ENCODE results near the gene POFUT2.

The POFUT2 gene

DNA sequence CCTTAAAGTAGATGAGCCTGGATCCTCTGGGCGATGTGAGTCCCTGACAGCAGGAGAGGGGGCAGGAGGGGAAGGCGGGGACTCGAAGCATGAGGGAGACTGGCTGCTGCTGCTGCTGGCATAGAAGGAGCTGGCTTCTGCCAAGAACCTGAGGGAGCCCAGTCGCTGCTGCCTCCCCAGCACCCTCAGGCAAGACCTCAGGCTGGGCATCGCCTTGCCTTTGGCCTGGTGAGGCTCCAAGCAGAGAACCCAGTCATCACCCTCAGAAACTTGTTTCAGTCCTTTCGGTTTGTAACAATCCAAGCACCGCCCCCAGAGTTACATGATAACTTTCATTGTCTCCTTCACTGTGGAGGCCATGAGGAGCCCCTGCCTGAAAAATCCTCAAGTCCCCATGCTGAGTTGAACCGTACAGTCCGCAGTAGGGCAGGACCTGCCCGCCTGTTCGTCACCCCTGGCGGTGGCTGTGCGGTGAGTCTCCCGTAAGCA lies 38.8 kb downstream of the POFUT2 start:
- no peak for DNase-seq (ENCODE audit: low read depth, low spot score)

DNA sequence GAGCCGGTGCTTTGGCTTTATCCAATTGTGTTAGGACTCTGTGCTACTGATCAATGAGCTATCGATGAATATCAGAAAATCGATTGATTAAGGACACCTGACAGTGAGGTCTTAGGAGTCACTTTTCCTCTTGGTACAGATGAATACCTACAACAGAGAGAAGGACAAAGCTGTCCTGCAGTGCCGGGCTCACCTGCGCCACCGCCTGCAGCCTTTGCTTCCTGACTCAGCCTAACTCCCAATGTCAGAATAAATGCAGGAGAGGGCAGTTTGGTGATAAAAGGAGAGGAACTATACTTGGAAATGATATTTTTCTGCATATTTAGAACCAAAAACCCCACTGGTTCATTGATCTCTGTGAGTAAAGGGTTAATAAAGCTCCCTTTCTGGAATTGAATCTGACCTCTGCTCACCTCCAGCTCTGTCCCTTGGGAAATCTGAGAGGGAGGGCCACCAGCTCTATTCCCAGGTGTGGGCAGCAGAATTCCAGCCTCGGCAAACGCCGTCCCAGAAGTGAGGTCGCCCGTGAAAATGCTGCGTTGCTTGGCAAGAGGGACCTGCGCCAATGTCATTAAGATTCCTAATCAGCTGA lies 39.3 kb downstream of the POFUT2 start:
- no peak for DNase-seq (ENCODE audit: low read depth, low spot score)

DNA sequence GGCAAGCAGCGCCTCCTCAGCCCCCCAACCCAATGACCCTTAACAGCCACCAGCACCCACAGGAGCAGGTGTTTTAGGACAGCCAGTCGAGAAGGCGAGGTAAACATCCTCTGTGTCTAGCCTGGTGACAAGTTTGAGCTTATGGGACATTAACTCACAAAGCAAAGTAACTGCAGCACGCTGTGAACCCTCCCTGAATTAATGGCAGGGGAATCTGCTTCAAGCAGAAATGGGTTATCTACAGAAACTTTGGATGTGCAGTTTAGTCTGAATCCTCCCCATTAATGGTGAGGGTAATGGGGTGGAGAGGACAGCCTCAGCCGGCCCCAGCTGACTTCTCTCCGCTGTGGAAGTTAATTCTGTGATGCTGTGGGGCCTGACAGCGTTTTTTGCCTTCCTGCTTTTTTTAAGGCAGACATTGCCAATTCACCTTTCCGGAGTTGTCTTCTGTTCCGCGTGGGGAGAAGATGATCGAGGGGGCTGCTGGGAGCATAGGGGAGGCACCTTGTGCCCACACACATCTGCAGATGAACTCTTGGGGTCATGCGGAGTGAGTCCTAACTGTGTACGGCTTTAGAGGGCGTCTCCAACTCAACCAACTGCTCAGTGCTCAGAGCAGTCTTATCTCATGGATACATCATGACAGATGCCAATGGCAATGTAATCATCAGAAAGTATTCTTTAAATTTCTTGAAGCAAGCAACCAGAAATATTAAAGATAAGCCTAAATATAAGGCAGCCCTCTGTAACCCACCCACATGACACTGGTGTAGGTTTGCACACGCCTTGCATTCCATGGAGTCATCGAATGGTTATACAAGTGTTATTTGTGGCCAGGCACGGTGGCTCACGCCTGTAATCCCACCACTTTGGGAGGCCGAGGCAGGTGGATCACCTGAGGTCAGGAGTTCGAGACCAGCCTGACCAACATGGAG lies 41.0 kb downstream of the POFUT2 start:
- no peak for DNase-seq (ENCODE audit: low read depth, low spot score)

DNA sequence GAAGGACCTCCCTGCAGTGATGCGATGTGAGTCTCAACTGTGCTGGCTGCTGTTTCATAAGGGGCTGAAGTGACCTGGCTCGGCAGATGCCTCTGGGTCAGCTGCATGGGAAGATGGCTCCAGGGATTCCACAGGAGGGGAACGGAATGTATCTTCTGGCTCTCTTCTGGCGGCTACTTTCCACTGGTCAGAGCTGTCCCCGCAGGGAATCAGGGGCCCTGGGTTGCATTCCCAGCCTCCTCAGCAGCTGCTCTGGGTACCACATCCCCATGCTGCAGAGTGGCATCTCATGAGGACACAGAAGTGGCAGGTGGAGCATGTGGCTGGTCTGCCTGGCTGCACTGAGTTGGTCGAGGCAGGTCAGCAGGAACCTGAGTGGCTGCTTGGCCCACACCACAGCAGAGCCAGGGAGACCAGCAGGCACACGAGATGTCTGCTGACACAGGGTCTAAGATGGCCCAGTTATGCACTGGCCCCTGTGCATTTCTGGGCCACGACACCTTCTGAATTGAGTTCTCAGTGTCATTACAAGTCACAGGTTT lies 42.8 kb downstream of the POFUT2 start:
- DNase-seq (ENCODE audit: low read depth, low spot score) = no peak

DNA sequence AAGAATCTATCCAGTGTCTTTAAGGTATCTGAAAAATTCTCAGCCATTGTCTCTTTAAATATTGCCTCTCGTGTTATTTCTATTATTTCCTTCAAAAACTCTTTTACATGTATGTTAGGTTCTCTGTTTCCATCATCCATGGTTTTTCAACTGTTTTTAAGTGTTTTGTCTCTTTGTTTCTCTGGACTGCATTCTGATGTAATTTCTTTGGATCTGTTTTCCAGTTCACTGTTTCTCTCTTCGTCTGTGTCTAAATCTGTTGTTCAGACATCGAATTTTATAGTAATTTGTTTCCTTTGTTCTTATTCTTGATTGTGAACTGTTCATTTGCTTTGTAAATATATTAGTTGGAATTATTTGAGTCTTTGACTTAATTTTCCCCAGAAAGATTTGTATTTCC lies 44.1 kb downstream of the POFUT2 start:
- no peak for DNase-seq (ENCODE audit: low read depth, low spot score)

DNA sequence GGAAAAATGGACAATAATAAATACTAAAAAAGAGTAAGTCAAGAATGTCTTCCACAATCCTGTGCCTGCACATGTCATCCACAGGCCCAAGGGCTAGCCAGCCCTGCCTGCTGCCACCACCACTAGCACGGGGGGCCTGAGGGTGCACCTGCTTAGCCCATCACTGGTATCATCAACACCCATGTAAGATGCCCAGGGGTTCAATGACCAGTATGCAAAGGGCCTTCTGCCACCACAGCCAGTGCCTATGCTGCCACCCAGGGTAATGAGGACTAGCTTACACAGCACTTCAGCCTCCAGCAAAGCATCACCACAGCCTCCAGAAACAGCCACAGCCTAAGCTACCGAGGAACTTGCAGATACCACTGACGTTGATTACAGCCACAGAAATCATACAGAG lies 46.3 kb downstream of the POFUT2 start:
- no peak for DNase-seq (ENCODE audit: low read depth, low spot score)

DNA sequence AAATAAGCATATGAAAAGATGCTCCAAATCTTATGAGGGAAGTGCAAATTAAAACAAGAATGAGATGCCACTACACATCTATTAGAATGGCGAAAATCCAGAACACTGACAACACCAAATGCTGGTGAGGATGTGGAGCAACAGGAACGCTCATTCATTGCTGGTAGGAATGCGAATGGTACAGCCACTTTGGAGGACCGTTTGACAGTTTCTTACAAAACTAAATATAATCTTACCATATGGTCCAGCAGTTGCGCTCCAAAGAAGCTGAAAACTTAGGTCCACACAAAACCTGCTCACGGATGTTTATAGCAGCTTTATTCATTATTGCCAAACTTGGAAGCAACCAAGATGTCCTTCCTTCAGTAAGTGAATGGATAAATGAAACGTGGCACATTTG lies 50.3 kb downstream of the POFUT2 start:
- no peak for DNase-seq (ENCODE audit: low read depth, low spot score)

DNA sequence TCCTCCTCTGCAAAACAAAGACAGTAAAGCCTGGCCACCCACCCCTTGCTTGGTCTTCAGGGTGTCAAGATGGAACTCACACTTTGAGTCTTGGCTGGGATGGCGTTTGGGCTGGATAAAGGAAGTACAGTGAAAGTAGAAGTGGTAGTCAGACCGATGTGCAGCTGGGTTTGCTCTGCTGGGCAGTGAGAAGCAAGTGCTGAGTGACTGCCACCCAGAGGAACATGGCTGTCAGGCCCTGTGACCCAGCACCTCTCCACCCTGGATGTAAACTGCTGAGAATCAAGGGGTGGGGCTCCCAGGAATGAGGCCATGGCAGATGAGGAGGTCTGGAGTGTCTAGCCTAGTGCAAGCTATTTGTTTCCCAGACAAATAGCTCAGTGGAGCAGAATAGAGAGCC lies 51.2 kb downstream of the POFUT2 start:
- no peak for DNase-seq (ENCODE audit: low read depth, low spot score)

DNA sequence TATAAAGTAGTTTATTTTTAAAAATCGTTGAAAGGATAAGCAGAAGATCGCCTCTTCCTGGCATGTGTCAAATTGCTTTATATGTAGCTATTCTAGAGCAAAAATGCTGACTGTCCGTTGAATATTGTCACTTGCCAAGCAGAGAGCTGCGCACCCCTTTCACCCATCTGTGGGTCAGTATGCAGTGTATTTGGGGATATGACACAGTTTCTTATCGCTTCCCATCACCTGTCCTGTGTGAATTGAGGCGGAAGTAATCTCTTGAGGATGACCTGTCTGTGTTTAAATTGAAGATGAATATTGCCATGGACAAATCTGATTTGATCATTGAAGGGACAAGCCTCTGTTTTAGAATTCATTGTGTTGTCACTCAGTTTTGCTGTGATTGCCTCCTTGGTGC lies 52.2 kb downstream of the POFUT2 start:
- DNase-seq (ENCODE audit: low read depth, low spot score) = no peak

DNA sequence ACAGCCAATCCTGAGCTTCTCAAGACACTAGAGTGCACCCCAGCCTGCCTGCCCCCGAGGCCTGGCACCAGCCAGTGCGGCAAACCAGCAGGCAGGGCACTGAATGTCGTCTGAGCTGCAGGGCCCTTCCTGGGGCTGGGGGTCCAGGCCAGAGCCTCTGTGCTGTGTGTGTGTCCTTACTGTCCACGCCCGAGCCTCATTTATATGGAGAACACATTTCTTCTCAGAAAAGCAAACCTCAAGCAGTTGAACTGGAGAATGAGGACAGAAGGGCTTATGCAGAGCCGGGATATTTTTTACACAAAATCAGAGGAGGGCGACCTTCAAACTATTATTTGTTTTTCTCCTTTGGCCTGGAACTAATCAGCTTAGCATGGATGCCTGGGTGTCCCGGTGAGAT lies 52.7 kb downstream of the POFUT2 start:
- no peak for DNase-seq (ENCODE audit: low read depth, low spot score)

DNA sequence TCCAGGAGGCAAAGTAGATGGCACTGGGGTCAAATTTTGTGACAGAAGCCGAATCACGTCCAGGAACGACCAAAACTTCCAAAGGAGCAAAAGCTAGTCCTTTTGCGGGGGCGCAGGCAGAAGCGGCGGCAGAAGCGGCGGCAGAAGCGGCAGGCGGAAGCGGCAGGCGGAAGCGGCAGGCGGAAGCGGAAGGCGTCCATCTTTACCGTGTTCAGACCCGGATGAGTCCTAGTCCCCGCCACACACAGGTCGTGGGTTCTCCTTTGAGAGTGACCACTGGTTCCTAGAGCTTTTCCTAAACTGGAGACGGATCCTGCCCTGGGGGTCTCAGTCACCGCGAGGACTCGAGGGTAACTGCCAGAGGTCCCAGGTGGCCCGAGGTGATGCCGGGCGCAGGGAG lies 53.6 kb downstream of the POFUT2 start:
- no peak for DNase-seq (ENCODE audit: low read depth, low spot score)

DNA sequence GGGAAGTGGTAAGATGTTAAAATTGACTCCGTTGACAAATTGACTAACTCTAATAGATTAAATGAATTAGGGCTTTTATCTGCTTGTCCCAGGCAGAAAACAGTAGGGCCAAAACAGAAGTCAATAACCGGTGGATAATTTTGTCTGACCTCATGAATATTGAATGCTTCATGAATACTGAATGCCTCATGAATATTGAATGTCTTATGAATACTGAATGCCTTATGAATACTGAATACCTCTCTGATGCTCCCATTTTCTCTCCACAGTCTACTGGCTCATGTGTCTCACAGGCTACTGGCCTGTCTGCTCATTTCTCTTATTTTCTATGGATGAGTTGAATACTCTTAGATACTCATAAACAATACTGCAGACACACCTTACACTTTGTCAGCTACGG lies 56.0 kb downstream of the POFUT2 start:
- DNase-seq (ENCODE audit: low read depth, low spot score) = no peak

DNA sequence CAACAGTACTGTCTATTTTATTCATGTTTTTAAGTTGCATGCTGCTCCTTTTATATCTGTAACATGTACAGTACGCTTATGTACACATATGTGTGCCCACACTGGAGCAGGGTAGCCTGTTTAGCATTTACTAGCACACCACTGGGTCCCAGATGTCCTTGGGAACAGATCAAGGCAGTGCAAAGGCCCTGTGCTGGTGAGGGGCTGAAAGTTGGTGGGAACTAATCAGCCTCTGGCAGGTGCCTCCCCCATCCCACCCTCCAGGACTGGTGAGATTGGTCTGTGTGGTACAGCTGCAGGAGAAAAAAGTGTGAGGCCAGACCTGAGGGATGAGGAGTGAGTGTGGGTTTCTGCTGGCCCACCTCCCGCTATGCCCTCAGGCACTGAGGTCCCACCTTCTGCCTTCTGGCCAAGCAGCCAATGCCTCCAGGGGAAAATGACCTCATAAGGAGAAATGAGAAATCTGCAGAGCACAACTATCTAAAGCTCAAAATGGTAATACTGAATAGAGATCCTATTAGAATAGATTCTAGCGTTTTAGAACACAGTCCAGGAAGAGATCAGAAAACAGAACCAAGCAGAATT lies 58.9 kb downstream of the POFUT2 start:
- DNase-seq (ENCODE audit: low read depth, low spot score) = no peak

DNA sequence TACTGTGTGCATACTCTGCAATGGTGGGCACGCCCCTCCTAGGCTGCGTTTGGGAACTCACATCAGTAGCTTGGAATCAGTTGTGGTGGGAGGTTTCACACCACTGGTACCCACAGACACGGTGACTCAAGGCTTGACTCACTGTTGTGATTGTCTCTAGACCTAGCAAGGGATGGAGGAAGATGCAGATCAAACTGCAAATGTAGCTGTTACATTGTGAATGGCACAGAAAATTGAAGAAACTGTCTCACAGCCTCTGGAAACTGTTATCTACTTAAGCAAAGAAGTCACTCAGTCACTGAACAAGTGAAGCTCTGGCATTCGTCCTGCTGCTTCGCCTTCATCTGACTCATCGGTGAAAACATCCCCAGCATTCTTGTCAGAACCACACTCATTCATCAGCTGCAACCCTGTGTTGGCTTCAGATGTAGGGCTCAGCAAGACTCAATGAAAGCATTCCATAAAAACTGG lies 59.5 kb downstream of the POFUT2 start:
- DNase-seq (ENCODE audit: low read depth, low spot score) = peak; percentile 36

DNA sequence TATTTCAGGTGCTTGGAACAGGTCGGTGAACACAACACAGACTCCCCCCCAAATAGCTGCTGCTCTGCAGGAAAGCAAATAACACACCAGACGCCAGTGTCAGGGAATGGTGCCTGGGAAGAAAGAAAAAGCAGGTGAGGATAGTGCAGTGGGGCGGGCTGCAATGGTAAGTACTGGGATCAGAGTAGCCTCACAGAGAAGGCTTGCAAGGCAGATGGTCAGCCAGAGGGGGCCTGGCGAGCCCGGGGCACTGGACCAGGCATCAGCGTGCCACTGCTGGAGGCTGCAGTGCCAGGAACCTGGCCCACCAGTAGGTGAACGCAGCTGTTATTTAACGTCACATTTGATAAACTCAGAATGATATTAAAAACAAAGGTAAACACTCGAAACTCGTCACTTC lies 60.0 kb downstream of the POFUT2 start:
- no peak for DNase-seq (ENCODE audit: low read depth, low spot score)

DNA sequence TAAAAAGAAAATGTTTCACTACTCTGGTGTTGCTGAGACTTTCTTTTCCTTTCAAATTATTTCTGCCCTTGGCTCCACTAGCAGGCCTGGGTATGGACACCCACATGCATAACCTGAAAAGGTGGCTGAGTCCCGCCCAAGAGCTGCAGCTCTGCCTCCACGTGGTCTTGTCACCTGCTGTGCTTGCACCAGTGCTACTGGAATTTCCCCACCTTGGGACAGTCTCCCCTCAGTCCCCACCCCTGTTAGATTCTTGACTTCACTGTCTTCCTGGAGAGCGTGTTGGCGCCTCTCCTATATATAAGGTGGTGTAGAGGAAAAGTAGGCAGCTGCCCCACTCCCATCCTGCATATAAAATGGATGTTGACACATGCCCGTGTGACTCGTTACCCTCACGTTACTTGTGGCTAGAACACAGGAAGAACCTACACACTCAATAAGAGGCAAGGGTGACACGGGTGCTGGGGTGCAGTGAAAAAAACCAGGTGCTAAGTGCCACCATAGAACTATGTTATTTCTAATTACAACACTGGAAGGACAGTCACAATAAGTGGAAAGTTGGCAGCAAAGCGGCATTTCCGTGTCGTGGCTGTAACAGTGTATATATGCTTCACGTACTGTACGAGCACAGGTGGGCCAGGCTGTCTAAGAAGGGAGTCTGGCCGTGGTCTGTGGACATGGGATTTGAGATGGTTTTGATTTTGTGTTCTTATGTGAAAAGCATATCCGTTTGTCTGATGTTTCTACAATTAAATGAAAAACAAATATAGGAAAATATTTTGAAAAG lies 61.0 kb downstream of the POFUT2 start:
- DNase-seq (ENCODE audit: low read depth, low spot score) = no peak

DNA sequence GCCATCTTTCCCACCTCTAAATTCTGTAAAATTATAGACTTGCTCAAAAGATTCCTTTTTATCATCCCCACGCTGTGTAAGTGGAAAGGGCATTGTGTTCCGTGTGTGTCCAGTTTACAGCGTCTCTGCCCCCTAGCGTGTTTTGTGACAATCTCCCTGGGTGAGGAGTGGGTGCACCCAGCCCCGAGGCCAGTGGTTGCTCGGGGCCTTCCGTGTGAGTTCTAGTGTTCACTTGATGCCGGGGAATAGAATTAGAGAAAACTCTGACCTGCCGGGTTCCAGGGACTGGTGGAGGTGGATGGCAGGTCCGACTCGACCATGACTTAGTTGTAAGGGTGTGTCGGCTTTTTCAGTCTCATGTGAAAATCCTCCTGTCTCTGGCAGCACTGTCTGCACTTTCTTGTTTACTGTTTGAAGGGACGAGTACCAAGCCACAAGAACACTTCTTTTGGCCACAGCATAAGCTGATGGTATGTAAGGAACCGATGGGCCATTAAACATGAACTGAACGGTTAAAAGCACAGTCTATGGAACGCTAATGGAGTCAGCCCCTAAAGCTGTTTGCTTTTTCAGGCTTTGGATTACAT lies 61.9 kb downstream of the POFUT2 start:
- DNase-seq (ENCODE audit: low read depth, low spot score) = no peak

DNA sequence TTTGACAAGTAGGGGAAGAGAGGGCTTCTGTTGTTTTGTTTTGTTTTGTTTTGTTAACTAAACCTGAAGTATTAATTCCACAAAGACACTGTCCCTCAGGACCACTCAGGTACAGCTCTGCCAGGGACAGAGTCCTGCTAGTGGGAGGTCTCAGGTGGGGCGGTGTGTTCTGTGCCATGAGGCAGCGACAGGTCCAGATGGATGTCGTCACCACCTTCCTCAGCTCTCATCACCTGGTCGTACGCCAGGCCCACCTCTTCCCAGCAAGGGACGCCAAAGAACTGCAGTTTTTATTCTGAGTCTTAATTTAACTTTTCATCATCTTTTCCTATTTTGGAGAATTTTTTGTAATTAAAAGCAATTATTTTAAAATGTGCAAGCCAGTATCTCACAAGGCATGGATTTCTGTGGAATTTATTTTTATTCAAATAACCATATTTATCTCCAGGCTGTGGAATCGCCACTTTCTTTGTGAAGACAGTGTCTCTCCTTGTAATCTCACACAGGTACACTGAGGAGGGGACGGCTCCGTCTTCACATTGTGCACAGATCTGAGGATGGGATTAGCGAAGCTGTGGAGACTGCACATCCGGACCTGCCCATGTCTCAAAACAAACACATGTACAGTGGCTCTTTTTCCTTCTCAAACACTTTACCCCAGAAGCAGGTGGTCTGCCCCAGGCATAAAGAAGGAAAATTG lies 62.5 kb downstream of the POFUT2 start:
- no peak for DNase-seq (ENCODE audit: low read depth, low spot score)

DNA sequence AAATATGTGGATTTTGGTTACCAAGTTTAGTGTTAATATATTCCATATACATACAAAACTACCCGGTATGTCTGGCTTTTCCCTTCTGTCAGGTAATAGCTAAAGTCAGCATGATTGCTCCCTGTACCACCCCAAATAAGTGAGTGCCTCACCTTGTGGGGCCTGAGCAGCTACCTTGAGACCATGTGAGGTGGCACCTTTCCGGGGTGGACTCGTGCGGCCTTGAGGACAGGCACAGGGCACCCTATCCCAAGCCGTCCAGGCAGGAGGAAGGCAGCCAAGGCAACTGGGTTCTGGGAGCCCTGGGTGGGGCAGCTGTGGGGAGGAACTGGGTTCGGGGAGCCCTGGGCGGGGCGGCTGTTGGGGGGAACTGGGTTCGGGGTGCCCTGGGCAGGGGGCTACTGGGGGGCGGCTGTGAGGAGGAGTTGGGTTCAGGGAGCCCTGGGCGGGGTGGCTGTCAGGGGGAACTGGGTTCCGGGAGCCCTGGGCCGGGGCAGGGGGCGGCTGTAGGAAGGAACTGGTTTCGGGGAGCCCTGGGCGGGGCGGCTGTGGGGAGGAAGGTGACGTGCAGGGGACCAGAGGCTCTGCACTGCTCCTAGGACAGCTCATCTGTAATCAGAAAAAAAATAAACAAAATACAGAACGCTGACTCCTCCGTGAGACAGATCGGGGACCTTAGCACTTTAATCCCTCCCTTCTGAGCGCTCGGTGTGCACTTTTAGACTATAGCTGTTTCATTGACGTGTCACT lies 63.3 kb downstream of the POFUT2 start:
- DNase-seq (ENCODE audit: low read depth, low spot score) = peak; percentile 32

Data from activated CD4-positive, CD25-positive, alpha-beta regulatory T cell treated with anti-CD3 and anti-CD28 coated beads, Interleukin-2, amount 50 U/mL, for 16 hours (primary cell).